PC-9 (cell line): ENCODE data around the gene CYBB.

ENCODE experiments used
- EZH2 ChIP-seq: fragments of 200-600 bp; sonication (generic); IDR thresholded peaks from 2 replicates; pipeline ENCODE4 v1.8.0; 2017; ENCODE audit warnings: antibody characterized with exemption, low read depth
- TF ChIP-seq, protein P1 (sequence below): fragments of 200-600 bp; sonication (generic); conservative IDR thresholded peaks from 2 replicates; pipeline ENCODE4 v1.6.1; 2017; ENCODE audit warnings: mixed run types, antibody characterized with exemption, mild to moderate bottlenecking, moderate library complexity

DNA sequence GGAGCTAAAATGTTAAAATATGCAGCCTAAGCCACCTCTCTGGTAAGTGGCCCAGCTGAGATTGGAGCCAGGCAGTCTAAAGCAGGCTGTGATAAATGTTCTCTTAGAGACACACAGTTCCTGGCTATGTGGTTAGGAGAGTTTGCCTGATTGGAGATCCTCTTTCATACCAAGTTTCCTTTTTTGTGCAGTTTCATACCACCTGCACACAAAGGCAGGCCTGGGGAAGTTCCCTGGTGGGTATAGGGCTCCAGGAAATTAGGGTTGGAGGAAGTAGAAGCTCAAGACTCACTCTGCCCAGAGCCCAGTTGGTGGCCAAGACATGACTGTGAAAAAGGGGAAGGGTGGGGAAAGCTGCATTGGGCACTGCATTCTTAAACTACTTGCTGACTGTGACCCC lies 16.9 kb downstream of the CYBB start:
- TF ChIP-seq, protein P1, sequence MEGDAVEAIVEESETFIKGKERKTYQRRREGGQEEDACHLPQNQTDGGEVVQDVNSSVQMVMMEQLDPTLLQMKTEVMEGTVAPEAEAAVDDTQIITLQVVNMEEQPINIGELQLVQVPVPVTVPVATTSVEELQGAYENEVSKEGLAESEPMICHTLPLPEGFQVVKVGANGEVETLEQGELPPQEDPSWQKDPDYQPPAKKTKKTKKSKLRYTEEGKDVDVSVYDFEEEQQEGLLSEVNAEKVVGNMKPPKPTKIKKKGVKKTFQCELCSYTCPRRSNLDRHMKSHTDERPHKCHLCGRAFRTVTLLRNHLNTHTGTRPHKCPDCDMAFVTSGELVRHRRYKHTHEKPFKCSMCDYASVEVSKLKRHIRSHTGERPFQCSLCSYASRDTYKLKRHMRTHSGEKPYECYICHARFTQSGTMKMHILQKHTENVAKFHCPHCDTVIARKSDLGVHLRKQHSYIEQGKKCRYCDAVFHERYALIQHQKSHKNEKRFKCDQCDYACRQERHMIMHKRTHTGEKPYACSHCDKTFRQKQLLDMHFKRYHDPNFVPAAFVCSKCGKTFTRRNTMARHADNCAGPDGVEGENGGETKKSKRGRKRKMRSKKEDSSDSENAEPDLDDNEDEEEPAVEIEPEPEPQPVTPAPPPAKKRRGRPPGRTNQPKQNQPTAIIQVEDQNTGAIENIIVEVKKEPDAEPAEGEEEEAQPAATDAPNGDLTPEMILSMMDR: no peak
- TF ChIP-seq EZH2: no peak
